ENCODE results near the gene SLC29A4.
"Not testable (repeated sequence)": the region's sequence is repeated elsewhere in the genome, so short reads cannot be mapped to it uniquely, and the experiment has no call there.

The SLC29A4 gene

GRCh38 chr7:5255832-5256231 lies 26.9 kb upstream of the SLC29A4 start:
- Histone ChIP-seq H3K4me3 (ENCODE audit: insufficient read depth, low read depth, low read length, poor library complexity, severe bottlenecking) (no peak overlapping the region), H3K9me3 (ENCODE audit: control insufficient read depth, low read length) (no peaks in the 10 kb centered on the region), H3K27ac (ENCODE audit: insufficient read depth, low read length, poor library complexity, severe bottlenecking) (no peak overlapping the region), H3K36me3 (ENCODE audit: control insufficient read depth, insufficient read depth, low read length) (no peaks in the 10 kb centered on the region), H3K4me1 (ENCODE audit: control insufficient read depth, insufficient read depth, low read length, poor library complexity, severe bottlenecking) (no peaks in the 10 kb centered on the region), H3K27me3 (replicated peaks; ENCODE audit: control insufficient read depth, insufficient read depth, low read length, poor library complexity, severe bottlenecking) (no peaks in the 10 kb centered on the region)
- no peak for DNase-seq

GRCh38 chr7:5260530-5261068 lies 22.1 kb upstream of the SLC29A4 start:
- not testable (repeated sequence) for H3K36me3 ChIP-seq (ENCODE audit: control insufficient read depth, insufficient read depth, low read length)

GRCh38 chr7:5263066-5263465 lies 19.7 kb upstream of the SLC29A4 start:
- not testable (repeated sequence) for DNase-seq; H3K27me3 ChIP-seq (replicated peaks; ENCODE audit: control insufficient read depth, insufficient read depth, low read length, poor library complexity, severe bottlenecking); H3K4me3 ChIP-seq (ENCODE audit: insufficient read depth, low read depth, low read length, poor library complexity, severe bottlenecking); H3K36me3 ChIP-seq (ENCODE audit: control insufficient read depth, insufficient read depth, low read length); H3K27ac ChIP-seq (ENCODE audit: insufficient read depth, low read length, poor library complexity, severe bottlenecking); H3K4me1 ChIP-seq (ENCODE audit: control insufficient read depth, insufficient read depth, low read length, poor library complexity, severe bottlenecking); H3K9me3 ChIP-seq (ENCODE audit: control insufficient read depth, low read length)

More at GRCh38 chr7:5260530-5261068, 22.1 kb upstream of the SLC29A4 start:
- H3K4me3 ChIP-seq (ENCODE audit: insufficient read depth, low read depth, low read length, poor library complexity, severe bottlenecking); H3K27ac ChIP-seq (ENCODE audit: insufficient read depth, low read length, poor library complexity, severe bottlenecking); DNase-seq; H3K4me1 ChIP-seq (ENCODE audit: control insufficient read depth, insufficient read depth, low read length, poor library complexity, severe bottlenecking); H3K27me3 ChIP-seq (replicated peaks; ENCODE audit: control insufficient read depth, insufficient read depth, low read length, poor library complexity, severe bottlenecking); H3K9me3 ChIP-seq (ENCODE audit: control insufficient read depth, low read length): not testable (repeated sequence)

GRCh38 chr7:5265320-5266190 lies 17.2 kb upstream of the SLC29A4 start:
- no peak for DNase-seq
- Histone ChIP-seq H3K9me3 (ENCODE audit: control insufficient read depth, low read length) (no peaks in the 10 kb centered on the region), H3K27ac (ENCODE audit: insufficient read depth, low read length, poor library complexity, severe bottlenecking) (no peak overlapping the region), H3K36me3 (ENCODE audit: control insufficient read depth, insufficient read depth, low read length) (no peaks in the 10 kb centered on the region), H3K4me1 (ENCODE audit: control insufficient read depth, insufficient read depth, low read length, poor library complexity, severe bottlenecking) (no peaks in the 10 kb centered on the region), H3K4me3 (ENCODE audit: insufficient read depth, low read depth, low read length, poor library complexity, severe bottlenecking) (no peak overlapping the region), H3K27me3 (replicated peaks; ENCODE audit: control insufficient read depth, insufficient read depth, low read length, poor library complexity, severe bottlenecking) (no peaks in the 10 kb centered on the region)

- Histone ChIP-seq H3K4me1 (ENCODE audit: control insufficient read depth, insufficient read depth, low read length, poor library complexity, severe bottlenecking) (no peaks in the 10 kb centered on the region), H3K27ac (ENCODE audit: insufficient read depth, low read length, poor library complexity, severe bottlenecking) (no peak overlapping the region), H3K36me3 (ENCODE audit: control insufficient read depth, insufficient read depth, low read length) (no peaks in the 10 kb centered on the region), H3K9me3 (ENCODE audit: control insufficient read depth, low read length) (no peaks in the 10 kb centered on the region), H3K27me3 (replicated peaks; ENCODE audit: control insufficient read depth, insufficient read depth, low read length, poor library complexity, severe bottlenecking) (no peaks in the 10 kb centered on the region), H3K4me3 (ENCODE audit: insufficient read depth, low read depth, low read length, poor library complexity, severe bottlenecking) (no peak overlapping the region)
- DNase-seq = no peak
These were observed 16.3 kb upstream of the SLC29A4 start for GRCh38 chr7:5266191-5267028.

- H3K36me3 ChIP-seq (ENCODE audit: control insufficient read depth, insufficient read depth, low read length); H3K9me3 ChIP-seq (ENCODE audit: control insufficient read depth, low read length); DNase-seq; H3K4me3 ChIP-seq (ENCODE audit: insufficient read depth, low read depth, low read length, poor library complexity, severe bottlenecking); H3K27ac ChIP-seq (ENCODE audit: insufficient read depth, low read length, poor library complexity, severe bottlenecking); H3K27me3 ChIP-seq (replicated peaks; ENCODE audit: control insufficient read depth, insufficient read depth, low read length, poor library complexity, severe bottlenecking); H3K4me1 ChIP-seq (ENCODE audit: control insufficient read depth, insufficient read depth, low read length, poor library complexity, severe bottlenecking): not testable (repeated sequence)
These were observed 14.9 kb upstream of the SLC29A4 start for GRCh38 chr7:5267829-5268228.

- DNase-seq; H3K4me1 ChIP-seq (ENCODE audit: control insufficient read depth, insufficient read depth, low read length, poor library complexity, severe bottlenecking); H3K27me3 ChIP-seq (replicated peaks; ENCODE audit: control insufficient read depth, insufficient read depth, low read length, poor library complexity, severe bottlenecking); H3K9me3 ChIP-seq (ENCODE audit: control insufficient read depth, low read length); H3K27ac ChIP-seq (ENCODE audit: insufficient read depth, low read length, poor library complexity, severe bottlenecking); H3K4me3 ChIP-seq (ENCODE audit: insufficient read depth, low read depth, low read length, poor library complexity, severe bottlenecking); H3K36me3 ChIP-seq (ENCODE audit: control insufficient read depth, insufficient read depth, low read length): not testable (repeated sequence)
These were observed 12.6 kb upstream of the SLC29A4 start for GRCh38 chr7:5269992-5270657.

- H3K36me3 ChIP-seq (ENCODE audit: control insufficient read depth, insufficient read depth, low read length) = no peaks in the 10 kb centered on the region
- DNase-seq = no peak
- H3K27ac ChIP-seq (ENCODE audit: insufficient read depth, low read length, poor library complexity, severe bottlenecking) = no peak overlapping the region
- H3K4me3 ChIP-seq (ENCODE audit: insufficient read depth, low read depth, low read length, poor library complexity, severe bottlenecking) = no peak overlapping the region
- no peaks in the 10 kb centered on the region for H3K9me3 ChIP-seq (ENCODE audit: control insufficient read depth, low read length)
- H3K4me1 ChIP-seq (ENCODE audit: control insufficient read depth, insufficient read depth, low read length, poor library complexity, severe bottlenecking) = no peaks in the 10 kb centered on the region
- H3K27me3 ChIP-seq (replicated peaks; ENCODE audit: control insufficient read depth, insufficient read depth, low read length, poor library complexity, severe bottlenecking) = no peaks in the 10 kb centered on the region
These were observed 12.0 kb upstream of the SLC29A4 start for GRCh38 chr7:5270788-5271187.

- H3K27ac ChIP-seq (ENCODE audit: insufficient read depth, low read length, poor library complexity, severe bottlenecking); DNase-seq; H3K36me3 ChIP-seq (ENCODE audit: control insufficient read depth, insufficient read depth, low read length): not testable (repeated sequence)
These were observed 8.8 kb upstream of the SLC29A4 start for GRCh38 chr7:5273831-5274405.

More at GRCh38 chr7:5273831-5274405, 8.8 kb upstream of the SLC29A4 start:
- H3K27me3 ChIP-seq (replicated peaks; ENCODE audit: control insufficient read depth, insufficient read depth, low read length, poor library complexity, severe bottlenecking); H3K4me3 ChIP-seq (ENCODE audit: insufficient read depth, low read depth, low read length, poor library complexity, severe bottlenecking); H3K9me3 ChIP-seq (ENCODE audit: control insufficient read depth, low read length); H3K4me1 ChIP-seq (ENCODE audit: control insufficient read depth, insufficient read depth, low read length, poor library complexity, severe bottlenecking): not testable (repeated sequence)

Measured in effector memory CD4-positive, alpha-beta T cell (primary cell).